Measurements from ENCODE around the gene HPCA. TPM values are rescaled to one million over a fixed set of nuclear protein-coding genes. Genes with fewer than 3 reads are reported as not detected.

HPCA gene
- total RNA-seq, 1 experiment from 2014 or later, result 1.2 TPM

GRCh38 chr1:32917521-32917920, 31.2 kb downstream of the HPCA start:
- Histone ChIP-seq H3K9me3 (ENCODE audit: control insufficient read depth, insufficient read depth, low read depth, low read length) (no peaks in the 10 kb centered on the region), H3K36me3 (ENCODE audit: control insufficient read depth, insufficient read depth, low read length) (no peaks in the 10 kb centered on the region), H3K4me1 (ENCODE audit: control insufficient read depth, insufficient read depth, low read length) (no peaks in the 10 kb centered on the region), H3K4me3 (ENCODE audit: low read depth in 2 of 2, low read length in 2 of 2) (no peak overlapping the region), H3K27me3 (ENCODE audit: control insufficient read depth, insufficient read depth, low read length) (no peaks in the 10 kb centered on the region), H3K27ac (ENCODE audit: low read length) (no peak overlapping the region)
- no peak for DNase-seq (ENCODE audit: low read depth, low spot score)
- BruUV-seq (replicated peaks), result no TSS peak
- ChIA-PET CTCF (no interaction called here), POLR2A (no interaction called here)
- ATAC-seq, result no peak
- in situ Hi-C loops (cut with HindIII; ENCODE audit: low pct_unique_long_range_greater_than_20kb, low sequenced_read_pairs), result no loop called here
- intact Hi-C loops (cut with micrococcal nuclease; ENCODE audit: unreplicated experiment), result no loop called here
- TF ChIP-seq REST (IDR thresholded peaks at IDR 0.05; ENCODE audit: insufficient read depth in 1 of 2, low read depth in 2 of 2, low read length in 1 of 2), result no peak
- TF ChIP-seq TCF7L2 (IDR thresholded peaks at IDR 0.05; ENCODE audit: low read depth, low read length), result no peak
- TF ChIP-seq SIN3A (IDR thresholded peaks at IDR 0.05; ENCODE audit: borderline replicate concordance, insufficient read depth, low read depth, low read length), result no peak
- TF ChIP-seq CTCF (IDR thresholded peaks at IDR 0.05), result no peak
- no peak for TF ChIP-seq POLR2AphosphoS5 (IDR thresholded peaks at IDR 0.05; ENCODE audit: low read depth, low read length)

GRCh38 chr1:32918179-32918578, 31.9 kb downstream of the HPCA start:
- no peaks in the 10 kb centered on the region for H3K9me3 ChIP-seq (ENCODE audit: control insufficient read depth, insufficient read depth, low read depth, low read length)
- DNase-seq (ENCODE audit: low read depth, low spot score) (no peak), ATAC-seq (no peak)
- BruUV-seq (replicated peaks), result no TSS peak
- H3K4me3 ChIP-seq (ENCODE audit: low read depth in 2 of 2, low read length in 2 of 2), result no peak overlapping the region
- no peaks in the 10 kb centered on the region for H3K27me3 ChIP-seq (ENCODE audit: control insufficient read depth, insufficient read depth, low read length)
- CTCF ChIA-PET, result no interaction called here
- in situ Hi-C loops (cut with HindIII; ENCODE audit: low pct_unique_long_range_greater_than_20kb, low sequenced_read_pairs), result no loop called here
- H3K27ac ChIP-seq (ENCODE audit: low read length), result no peak overlapping the region
- intact Hi-C loops (cut with micrococcal nuclease; ENCODE audit: unreplicated experiment), result no loop called here
- POLR2A ChIA-PET, result no interaction called here
- no peaks in the 10 kb centered on the region for H3K36me3 ChIP-seq (ENCODE audit: control insufficient read depth, insufficient read depth, low read length)
- no peaks in the 10 kb centered on the region for H3K4me1 ChIP-seq (ENCODE audit: control insufficient read depth, insufficient read depth, low read length)
- no peak for TF ChIP-seq POLR2AphosphoS5 (IDR thresholded peaks at IDR 0.05; ENCODE audit: low read depth, low read length)
- no peak for TF ChIP-seq CTCF (IDR thresholded peaks at IDR 0.05)
- no peak for TF ChIP-seq TCF7L2 (IDR thresholded peaks at IDR 0.05; ENCODE audit: low read depth, low read length)
- TF ChIP-seq REST (IDR thresholded peaks at IDR 0.05; ENCODE audit: insufficient read depth in 1 of 2, low read depth in 2 of 2, low read length in 1 of 2), result no peak
- no peak for TF ChIP-seq SIN3A (IDR thresholded peaks at IDR 0.05; ENCODE audit: borderline replicate concordance, insufficient read depth, low read depth, low read length)
